Mesothelial cell of epicardium (in vitro differentiated cells): ENCODE data around the gene INTS3. TPM values are rescaled to one million over a fixed set of nuclear protein-coding genes. Genes with fewer than 3 reads are reported as not detected.

Experiments used
- DNase-seq, 2 experiments: peaks; one replicate each; pipeline ENCODE4 v3.0.0; 2021; ENCODE audit warnings: low spot score in 2 of 2; ENCODE audit not compliant: unreplicated experiment in 2 of 2
- H3K27ac Mint-ChIP-seq: 2 replicates; pipeline ENCODE4 v1.8.0; 2021; ENCODE audit warnings: mixed read lengths
- H3K27me3 Mint-ChIP-seq: 2 replicates; pipeline ENCODE4 v1.8.0; 2021; ENCODE audit warnings: low read depth, mixed read lengths
- H3K36me3 Mint-ChIP-seq: 2 replicates; pipeline ENCODE4 v1.8.0; 2021; ENCODE audit warnings: mixed read lengths
- H3K4me1 Mint-ChIP-seq: 2 replicates; pipeline ENCODE4 v1.8.0; 2021; ENCODE audit warnings: mixed read lengths
- H3K4me3 Mint-ChIP-seq: 2 replicates; pipeline ENCODE4 v1.8.0; 2021; ENCODE audit warnings: mild to moderate bottlenecking, moderate library complexity, mixed read lengths
- H3K9me3 Mint-ChIP-seq: 2 replicates; pipeline ENCODE4 v1.8.0; 2021; ENCODE audit warnings: mixed read lengths
- total RNA-seq: library from RNA; stranded (reverse); gene quantifications from 3 replicates; pipeline ENCODE4 v1.2.1, GENCODE V29; 2021
- TF ChIP-seq, protein P1 (sequence below): fragments of 200-600 bp; sonication (generic); IDR thresholded peaks from one replicate; pipeline ENCODE4 v1.5.0; 2021; ENCODE audit warnings: antibody characterized with exemption; ENCODE audit not compliant: unreplicated experiment

Gene INTS3
- total RNA-seq, 1 donor from 2014 or later: 120 TPM

DNA sequence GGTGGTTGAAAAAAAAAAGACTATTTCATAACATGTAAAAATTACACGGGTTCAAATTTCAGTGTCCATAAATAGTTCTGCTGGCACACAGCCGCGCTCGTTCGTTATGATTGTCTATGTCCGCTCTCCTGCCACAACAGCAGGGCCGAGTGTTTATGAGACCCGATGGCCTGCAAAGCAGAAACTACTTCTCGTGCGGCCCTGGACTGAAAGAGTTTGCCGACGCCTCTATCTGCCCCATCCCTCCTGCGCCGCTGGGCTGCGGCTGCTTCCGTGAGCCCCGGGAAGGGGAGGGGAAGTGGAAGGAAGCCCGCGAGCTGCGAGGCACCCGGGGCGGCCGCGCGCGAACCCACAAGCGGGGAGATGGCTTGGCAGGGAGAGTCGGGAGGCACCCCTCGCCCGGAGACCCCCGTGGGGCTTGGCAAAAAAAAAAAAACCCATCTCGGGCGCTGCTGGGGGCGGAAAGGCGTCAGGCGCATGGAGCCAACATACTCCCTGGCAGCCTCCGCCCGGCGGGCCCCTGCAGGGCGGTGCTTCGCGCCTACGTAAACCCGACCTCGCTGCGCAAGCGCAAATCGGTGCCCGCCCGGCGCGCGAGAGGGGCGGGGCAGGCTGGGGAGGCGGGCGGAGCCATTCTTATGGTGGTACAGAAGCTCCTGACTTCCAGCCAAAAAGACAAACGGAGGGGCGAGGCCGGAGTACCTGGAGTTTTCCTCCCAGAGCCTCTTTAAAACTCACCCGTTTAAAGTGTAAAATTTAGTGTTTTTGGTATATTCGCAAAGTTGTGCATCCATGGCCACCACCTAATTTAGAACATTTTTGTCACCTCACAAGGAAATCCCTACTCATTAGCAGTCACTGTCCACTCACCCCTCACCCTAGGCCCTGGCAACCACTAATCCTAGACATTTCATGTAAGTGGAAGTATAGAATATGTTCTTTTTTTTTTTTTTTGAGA, 55.7 kb downstream of the INTS3 start:
- H3K36me3 Mint-ChIP-seq: no peaks in the 10 kb centered on the region
- peaks cover 20% of the 10 kb centered on the region for H3K4me1 Mint-ChIP-seq
- H3K27me3 Mint-ChIP-seq: no peaks in the 10 kb centered on the region
- TF ChIP-seq, protein P1, sequence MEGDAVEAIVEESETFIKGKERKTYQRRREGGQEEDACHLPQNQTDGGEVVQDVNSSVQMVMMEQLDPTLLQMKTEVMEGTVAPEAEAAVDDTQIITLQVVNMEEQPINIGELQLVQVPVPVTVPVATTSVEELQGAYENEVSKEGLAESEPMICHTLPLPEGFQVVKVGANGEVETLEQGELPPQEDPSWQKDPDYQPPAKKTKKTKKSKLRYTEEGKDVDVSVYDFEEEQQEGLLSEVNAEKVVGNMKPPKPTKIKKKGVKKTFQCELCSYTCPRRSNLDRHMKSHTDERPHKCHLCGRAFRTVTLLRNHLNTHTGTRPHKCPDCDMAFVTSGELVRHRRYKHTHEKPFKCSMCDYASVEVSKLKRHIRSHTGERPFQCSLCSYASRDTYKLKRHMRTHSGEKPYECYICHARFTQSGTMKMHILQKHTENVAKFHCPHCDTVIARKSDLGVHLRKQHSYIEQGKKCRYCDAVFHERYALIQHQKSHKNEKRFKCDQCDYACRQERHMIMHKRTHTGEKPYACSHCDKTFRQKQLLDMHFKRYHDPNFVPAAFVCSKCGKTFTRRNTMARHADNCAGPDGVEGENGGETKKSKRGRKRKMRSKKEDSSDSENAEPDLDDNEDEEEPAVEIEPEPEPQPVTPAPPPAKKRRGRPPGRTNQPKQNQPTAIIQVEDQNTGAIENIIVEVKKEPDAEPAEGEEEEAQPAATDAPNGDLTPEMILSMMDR: peak; percentile 16
- peak overlapping the region; percentile 83 for H3K4me3 Mint-ChIP-seq
- H3K9me3 Mint-ChIP-seq: no peaks in the 10 kb centered on the region
- DNase-seq: peak; percentile 80 to 96
- peak overlapping the region; percentile 99 for H3K27ac Mint-ChIP-seq

DNA sequence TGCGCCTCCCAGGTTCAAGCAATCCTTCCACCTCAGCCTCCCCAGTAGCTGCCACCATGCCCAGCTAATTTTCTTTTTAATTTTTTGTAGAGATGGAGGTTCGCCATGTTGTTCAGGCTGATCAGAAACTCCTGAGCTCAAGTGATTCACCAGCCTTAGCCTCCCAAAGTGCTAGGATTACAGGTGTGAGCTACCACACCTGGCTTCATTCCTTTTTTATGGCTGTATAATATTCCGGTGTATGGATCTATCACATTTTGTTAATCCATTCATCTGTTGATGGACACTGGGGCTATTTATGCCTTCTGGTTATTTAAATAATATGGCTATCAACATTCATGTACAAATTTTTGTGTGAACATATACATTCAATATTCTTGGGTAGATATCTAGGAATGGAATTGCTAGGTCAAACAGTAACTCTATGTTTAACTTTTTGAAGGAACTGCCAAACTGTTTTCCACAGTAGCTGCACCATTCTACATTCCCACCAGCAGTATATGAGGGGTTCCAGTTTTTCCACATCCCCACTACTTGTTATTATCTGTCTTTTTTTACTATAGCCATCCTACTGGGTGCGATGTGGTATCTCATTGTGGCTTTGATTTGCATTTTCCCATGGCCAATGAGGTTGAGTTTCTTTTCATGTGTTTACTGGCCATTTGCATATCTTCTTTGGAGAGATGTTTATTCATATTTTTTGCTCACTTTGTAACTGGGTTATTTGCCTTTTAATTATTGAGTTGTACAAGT, 58.4 kb downstream of the INTS3 start:
- DNase-seq: no peak
- Mint-ChIP-seq H3K36me3 (no peaks in the 10 kb centered on the region), H3K9me3 (no peaks in the 10 kb centered on the region), H3K27me3 (no peaks in the 10 kb centered on the region), H3K27ac (no peak overlapping the region), H3K4me1 (peaks cover 24% of the 10 kb centered on the region), H3K4me3 (no peak overlapping the region)
- TF ChIP-seq, protein P1: no peak

DNA sequence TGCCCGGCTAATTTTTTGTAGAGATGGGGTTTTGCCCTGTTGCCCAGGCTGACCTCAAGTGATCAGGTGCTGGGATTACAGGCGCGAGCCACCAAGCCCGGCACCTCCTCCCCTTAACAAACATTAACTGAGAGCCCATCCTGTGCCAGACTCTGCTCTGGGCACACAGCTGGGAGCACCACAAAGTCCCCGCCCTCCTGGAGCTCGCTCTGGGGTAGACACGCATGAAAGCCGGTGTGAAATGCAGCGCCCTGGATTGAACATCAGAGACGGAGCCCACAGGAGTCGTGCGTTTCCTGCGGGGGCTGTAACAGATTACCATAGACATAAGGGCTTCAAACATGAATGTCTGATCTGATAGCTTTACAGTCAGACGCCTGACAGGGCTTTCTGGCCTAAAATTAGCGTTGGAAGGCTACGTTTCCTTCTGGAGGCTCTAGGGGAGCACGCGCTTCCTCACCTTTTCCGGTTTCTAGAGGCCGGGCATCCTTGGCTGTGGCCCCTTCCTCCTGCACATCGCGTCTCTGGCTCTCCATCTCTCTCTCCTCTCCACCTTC, 61.7 kb downstream of the INTS3 start:
- Mint-ChIP-seq H3K9me3 (no peaks in the 10 kb centered on the region), H3K36me3 (no peaks in the 10 kb centered on the region), H3K27me3 (no peaks in the 10 kb centered on the region), H3K27ac (peak overlapping the region; percentile 93), H3K4me3 (peak overlapping the region; percentile 25), H3K4me1 (peaks cover 15% of the 10 kb centered on the region)
- TF ChIP-seq, protein P1: no peak
- no peak for DNase-seq

DNA sequence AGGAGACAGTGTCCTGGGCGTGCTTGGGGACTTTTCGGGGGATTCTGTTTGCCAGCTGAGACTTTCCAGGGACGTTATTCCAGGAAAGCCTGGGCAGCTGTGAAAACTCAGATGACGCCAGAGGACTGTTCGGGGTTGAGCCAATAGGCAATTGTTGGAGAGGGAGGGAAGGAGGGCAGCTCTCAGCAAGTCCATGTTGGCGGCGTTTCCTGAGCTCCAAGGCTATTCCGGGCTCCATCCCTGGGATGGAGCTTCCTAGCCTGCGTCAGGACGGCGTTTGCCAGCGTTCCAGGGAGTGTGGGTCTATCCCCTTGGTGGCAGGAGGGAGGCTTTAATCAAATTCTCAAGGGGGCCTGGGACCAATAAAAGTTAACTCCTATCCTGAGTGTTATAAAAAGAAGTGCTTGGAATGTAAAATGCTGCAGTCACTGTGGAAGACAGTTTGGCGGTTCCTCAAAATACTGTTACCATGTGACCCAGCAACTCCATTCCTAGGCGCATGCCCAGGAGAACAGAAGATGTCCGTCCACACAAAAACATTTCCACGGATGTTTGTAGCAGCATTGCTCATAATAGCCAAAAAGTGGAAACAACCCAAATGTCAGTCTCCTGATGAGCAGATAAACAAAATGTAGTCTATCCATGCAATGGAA, 62.6 kb downstream of the INTS3 start:
- Mint-ChIP-seq H3K27me3 (no peaks in the 10 kb centered on the region), H3K36me3 (no peaks in the 10 kb centered on the region), H3K9me3 (no peaks in the 10 kb centered on the region), H3K4me3 (peak overlapping the region; percentile 25), H3K4me1 (peaks cover 14% of the 10 kb centered on the region), H3K27ac (peak overlapping the region; percentile 93)
- DNase-seq: peak in 1 of 2 experiments; percentile 55
- TF ChIP-seq, protein P1: no peak

DNA sequence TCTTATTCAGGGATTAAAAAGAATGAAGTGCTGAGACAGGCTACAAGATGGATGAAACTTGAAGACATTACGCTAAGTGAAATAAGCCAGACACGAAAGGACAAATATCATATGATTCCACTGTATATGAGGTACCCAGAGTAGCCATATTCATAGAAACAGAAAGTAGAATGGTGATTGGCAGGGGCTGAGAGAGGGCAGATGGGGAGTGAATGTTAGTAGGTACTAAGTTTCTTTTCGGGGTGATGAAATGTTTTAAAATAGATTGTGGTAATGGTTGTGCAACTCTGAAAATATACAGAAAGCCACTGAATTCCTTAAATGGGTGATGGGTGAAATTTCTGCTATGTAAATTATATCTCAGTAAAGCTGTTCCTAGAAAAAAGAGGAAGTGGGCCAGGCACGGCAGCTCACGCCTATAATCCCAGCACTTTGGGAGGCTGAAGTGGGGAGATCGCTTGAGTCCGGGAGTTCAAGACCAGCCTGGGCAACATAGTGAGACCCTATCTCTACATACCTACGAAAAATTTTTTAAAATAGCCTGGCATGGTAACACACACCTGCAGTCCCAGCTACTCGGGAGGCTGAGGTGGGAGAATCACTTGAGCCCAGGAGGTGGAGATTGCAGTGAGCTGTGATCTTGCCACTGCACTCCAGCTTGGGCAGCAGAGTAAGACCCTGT, 63.3 kb downstream of the INTS3 start:
- DNase-seq: no peak

More for the DNA sequence above, 63.3 kb downstream of the INTS3 start:
- H3K36me3 Mint-ChIP-seq: no peaks in the 10 kb centered on the region
- H3K4me3 Mint-ChIP-seq: no peak overlapping the region
- TF ChIP-seq, protein P1: no peak
- H3K27ac Mint-ChIP-seq: peak overlapping the region; percentile 93
- H3K27me3 Mint-ChIP-seq: no peaks in the 10 kb centered on the region
- peaks cover 14% of the 10 kb centered on the region for H3K4me1 Mint-ChIP-seq
- no peaks in the 10 kb centered on the region for H3K9me3 Mint-ChIP-seq
